Fibroblast of the conjunctiva (primary cell): ENCODE results near the gene ST6GALNAC3.
"Not testable (repeated sequence)": the region's sequence is repeated elsewhere in the genome, so short reads cannot be mapped to it uniquely, and the experiment has no call there.

ENCODE experiments used
- DNase-seq: peaks from one replicate; pipeline ENCODE4 v3.0.0-alpha.2; 2010; ENCODE audit warnings: low read depth

Gene ST6GALNAC3

GRCh38 chr1:76640723-76641122 is 566.2 kb downstream of the ST6GALNAC3 start:
- DNase-seq = no peak

DNA sequence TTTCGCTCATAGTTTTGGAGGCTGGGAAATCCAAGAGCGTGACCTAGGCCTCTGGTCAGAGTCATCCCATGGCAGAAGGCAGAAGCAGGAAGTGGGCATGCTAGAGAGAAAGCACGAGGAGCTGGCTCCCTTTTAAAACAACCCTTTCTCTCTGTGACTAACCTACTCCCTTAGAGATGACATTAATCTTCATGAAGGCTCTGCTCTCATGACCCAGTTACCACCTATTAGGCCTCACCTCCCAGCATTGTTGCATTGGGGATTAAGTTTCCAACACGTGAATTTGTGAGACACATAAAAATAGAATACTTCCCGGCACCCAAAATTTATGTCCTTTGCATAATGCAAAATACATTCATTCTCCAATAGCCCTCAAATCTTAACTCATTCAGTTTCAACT is 569.6 kb downstream of the ST6GALNAC3 start:
- no peak for DNase-seq

DNA sequence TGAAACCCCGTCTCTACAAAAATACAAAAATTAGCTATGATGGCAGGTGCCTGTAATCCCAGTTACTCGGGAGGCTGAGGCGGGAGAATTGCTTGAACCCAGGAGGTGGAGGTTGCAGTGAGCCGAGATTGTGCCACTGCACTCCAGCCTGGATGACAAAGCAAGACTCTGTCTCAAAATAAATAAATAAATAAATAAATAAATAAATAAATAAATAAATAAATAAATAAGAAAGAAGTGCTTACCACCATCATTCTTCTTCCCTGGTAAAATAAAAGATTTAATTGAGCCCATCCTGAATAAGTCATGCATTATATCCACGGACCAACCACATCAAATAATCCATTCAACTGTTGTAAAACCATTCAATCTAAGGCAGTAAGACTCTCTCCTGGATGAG is 578.3 kb downstream of the ST6GALNAC3 start:
- not testable (repeated sequence) for DNase-seq

- DNase-seq = no peak
These were observed 583.1 kb downstream of the ST6GALNAC3 start for GRCh38 chr1:76657623-76658022.

DNA sequence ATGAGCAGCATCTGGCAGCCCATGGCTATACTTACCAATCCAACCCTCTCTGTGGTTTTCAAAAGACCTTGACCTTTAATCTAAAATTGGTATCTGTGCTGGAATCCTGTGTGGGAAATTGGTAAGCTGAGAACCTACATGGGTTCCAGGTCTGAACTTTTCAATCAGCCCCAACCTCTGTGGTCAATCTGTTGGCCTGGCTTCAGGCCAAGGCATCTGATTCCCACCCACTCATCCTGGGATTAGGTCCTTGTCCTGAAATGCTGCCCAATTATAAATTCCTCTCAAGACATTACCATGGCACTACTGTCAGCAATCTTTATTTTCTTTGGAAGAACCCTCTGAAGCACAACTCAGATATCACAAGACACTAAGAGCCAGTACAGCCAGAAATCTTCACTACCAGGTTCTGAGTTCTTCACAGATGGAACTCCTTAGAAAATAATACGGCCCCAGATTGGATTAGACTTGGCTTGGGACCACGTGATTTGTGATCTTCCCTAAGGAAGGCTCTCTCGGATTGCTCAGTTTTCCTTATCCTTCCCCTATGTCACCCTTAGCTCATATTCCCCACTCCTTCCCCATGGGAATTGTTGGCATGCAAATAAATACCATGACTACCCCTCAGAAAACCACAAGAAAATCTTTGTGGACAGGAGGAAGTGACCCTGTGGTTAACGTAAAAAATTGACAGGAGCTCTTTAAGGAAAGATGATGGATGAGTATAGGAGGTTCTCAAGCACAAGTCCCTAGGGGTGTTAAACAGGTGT is 584.8 kb downstream of the ST6GALNAC3 start:
- no peak for DNase-seq

DNA sequence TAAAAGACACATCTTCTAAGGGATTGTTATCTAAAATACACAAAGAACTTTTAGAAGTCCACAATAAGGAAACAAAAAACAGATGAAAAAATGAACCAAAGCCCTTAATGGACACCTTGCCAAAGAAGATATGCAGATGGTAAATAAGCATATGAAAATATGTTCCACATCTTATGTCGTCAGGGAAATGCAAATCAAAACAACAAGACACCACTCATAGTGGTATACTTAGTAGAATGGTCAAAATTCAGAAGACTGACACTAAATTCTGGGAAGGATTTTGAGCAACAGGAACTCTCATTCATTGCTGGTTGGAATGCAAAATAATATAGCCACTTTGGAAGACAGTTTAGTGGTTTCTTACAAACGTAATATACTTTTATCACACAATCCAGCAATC is 587.0 kb downstream of the ST6GALNAC3 start:
- DNase-seq = no peak

DNA sequence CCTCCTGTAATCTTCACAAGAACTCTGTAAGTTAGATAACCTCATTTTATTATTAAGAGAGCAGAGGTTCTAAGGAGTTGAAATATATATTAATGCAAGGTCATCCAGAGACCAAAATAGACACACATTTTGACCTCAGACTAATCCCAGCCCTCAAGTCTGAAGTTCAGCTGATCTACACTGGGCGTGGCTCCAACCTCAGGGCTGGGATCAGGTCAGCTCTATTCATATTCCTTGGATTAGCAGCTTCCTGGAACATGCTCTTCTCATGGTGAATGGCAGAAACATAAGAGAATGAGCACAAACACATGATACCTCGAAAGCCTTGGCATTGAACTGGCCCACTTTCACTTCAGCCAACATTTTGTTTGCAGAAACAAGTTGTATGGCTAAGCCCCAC is 592.0 kb downstream of the ST6GALNAC3 start:
- DNase-seq = no peak

GRCh38 chr1:76668046-76668445 is 593.5 kb downstream of the ST6GALNAC3 start:
- DNase-seq = no peak

GRCh38 chr1:76669131-76669530 is 594.6 kb downstream of the ST6GALNAC3 start:
- no peak for DNase-seq

GRCh38 chr1:76669624-76670315 is 595.2 kb downstream of the ST6GALNAC3 start:
- DNase-seq = no peak

DNA sequence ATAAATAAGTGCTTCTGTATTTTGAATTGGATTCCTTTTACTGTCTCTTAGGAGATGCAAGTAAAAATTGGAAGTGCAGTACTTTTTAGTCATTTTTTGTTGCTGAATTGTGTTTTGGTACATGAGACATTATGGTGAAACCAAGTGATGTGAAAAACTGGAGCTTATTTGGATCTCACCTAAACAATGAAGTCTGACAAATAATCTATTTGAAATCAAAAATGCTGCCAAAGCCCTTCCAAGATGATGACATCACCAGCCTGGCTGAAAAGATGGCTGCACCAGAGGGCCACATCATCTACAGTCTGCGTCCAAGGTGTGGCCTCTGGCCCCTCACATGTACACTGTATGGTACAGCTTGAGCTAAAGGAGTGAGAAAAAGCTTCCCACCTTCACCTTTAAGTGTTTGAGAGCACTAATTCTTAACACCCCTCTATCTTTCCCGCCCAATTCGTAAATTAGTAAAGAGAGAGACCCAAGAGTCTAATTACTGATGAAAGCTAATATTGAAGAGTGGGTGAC is 600.2 kb downstream of the ST6GALNAC3 start:
- DNase-seq = no peak

- no peak for DNase-seq
These were observed 603.2 kb downstream of the ST6GALNAC3 start for GRCh38 chr1:76677416-76678405.

DNA sequence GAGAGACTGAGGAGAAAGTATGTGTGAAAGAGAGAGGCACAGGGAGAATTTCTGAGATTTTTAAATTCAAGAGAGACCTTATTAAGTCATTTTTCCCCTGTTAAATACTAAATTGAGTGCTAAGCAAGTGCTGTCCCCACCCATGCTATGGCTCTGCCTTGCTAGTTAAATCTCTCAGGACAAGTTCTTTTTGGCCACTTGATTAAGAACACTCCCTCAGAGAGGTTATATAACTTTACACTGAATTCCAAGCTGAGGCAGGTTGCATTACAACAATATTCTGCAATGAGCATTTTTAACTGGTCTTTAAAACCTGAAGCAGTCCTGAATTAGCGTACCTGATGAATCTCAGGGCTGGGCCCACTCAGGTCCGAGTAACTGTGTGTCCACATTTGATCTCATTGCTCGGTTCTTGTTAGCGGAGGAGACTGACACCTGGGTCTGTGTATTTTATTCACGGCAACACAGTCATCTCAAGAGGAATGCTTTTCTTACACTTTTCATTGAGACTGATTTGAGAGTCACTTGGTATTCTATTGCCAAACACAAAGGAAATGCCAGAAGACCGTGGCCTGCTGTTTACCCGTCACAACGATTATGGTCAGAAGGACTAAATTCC is 605.1 kb downstream of the ST6GALNAC3 start:
- no peak for DNase-seq

DNA sequence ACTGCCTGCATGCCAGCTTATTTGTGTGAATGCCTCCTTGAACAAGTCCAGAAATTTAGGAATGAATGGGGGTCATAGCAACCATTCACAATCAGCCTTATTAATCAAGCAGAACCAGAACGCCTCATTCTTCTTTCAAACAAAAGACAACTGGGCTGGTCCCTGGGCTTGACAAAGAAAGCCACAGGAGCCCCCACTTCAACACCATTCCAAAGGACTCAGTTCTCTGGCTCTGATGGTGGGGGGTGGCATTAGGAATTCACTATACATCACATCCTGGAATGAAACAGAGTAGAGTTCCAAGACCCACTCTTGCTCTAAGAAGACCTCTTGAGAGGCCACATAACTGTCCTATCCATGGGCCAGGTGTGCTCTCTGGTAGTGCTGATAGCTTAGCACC is 606.1 kb downstream of the ST6GALNAC3 start:
- DNase-seq = no peak

DNA sequence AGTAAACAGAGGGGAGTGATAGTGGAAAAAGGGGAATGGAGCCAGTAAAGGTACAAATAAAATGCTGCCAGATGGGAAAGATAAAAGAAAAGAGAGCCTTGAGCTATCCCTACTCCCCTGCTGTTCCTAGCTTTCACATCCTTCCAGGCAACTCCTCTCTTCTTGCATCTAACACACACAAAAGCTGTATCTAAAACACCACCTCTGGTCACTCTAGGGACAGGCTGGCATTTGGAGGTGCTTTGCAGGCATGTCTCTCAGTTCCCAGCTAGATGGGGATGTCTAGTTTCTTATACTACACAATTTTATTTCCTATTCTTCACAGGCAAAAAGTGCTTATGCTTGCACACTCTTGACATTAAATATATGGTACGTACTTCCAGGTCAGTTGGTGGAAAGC is 607.6 kb downstream of the ST6GALNAC3 start:
- no peak for DNase-seq
